Hematopoietic multipotent progenitor cell (in vitro differentiated cells): ENCODE data around the gene E2F2. TPM values are rescaled to one million over a fixed set of nuclear protein-coding genes. Genes with fewer than 3 reads are reported as not detected.
"Not testable (repeated sequence)": the region's sequence is repeated elsewhere in the genome, so short reads cannot be mapped to it uniquely, and the experiment has no call there.

Source experiments
- DNase-seq, 3 donors: peaks; one replicate each; pipeline ENCODE4 v3.0.0-alpha.2; 2011 to 2015; ENCODE audit warnings: low read depth in 2 of 3, low spot score in 2 of 3
- total RNA-seq: library from RNA; depleted of rRNA; stranded (reverse); fragments of >200 nt; gene quantifications from one replicate; pipeline ENCODE4 v1.2.3, GENCODE V29; 2012

Gene E2F2
- total RNA-seq, 1 donor = 2.4 TPM

DNA sequence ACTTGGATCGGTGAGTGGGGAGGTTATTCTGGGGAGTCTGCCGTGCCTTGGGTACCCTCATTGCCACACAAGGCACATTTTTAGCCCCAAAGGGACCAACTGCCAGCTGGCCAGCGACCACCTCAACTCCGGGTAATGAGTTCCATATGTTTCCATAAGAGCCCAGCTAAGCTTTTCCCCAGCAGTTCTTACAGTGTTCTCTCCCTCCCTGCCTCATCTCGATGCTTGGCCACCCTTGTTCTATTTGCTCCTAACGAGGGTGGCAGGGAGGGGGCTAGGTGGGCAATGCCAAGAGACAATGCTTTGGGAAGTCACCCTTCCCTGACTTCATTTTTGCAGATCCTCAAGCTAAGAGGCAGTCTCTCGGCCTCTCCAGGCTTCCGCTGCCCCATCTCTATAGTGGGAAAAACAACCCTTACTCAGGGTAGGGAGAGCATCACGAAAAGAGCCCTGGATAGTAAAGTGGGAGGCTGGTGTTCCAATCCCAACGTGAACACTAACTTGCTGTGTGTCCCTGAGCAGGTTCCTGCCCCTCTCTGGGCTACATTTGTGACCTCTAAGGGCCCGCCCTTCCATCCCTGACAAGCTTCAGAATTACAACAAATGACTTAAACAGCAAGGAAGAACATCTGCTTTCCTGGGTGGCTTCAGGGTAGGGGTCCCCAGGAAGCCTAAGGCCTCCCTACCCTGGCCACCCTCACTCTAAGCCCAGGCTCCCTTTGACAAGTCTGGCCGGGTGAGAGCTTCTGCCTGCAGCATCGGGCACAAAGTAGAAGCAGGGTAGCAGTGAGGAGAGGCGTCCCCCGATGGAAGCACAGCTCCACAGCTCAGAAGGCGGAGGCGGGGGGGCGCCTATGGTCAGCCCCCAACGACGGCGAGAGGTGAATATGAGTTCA is 22.4 kb upstream of the E2F2 start:
- no peak for DNase-seq

DNA sequence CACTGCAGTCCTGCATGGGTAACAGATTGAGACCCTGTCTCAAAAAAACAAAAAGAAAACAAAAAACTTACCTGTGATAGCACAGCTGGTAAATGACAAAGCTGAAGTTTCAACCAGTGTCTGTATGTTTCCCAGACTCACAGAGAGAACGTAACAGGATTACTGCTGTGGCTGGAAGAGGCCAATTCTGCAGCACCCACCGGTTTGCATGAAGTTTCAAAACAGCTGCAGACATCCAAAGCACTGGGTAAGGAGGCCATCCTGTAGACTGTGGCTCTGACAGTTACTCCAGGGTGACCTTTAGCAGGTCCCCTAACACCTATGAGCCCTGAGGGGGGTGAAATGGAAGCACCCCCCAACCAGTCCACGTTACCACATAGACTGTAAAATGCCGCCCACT is 20.8 kb upstream of the E2F2 start:
- no peak for DNase-seq

DNA sequence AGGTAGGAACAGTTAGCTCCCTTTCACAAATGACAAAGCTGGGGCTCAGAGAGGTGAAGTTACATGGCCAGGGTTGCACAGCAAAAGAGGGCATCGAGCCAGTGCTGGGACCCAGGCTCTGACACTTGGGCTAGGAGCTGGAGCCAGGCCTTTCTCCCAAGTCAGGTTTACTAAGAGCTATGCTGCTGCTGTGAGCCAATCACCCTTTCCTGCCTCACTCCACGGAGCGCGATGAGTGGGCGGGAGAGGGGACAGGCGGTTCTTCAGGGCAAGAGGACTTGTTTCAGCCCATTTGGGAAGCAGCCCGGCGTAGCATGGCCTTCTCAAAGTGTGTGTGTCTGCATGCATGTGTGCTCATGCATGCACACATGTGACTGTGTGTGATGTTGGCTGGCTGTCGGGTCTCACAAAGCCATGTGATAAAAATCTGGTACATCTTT is 17.7 kb upstream of the E2F2 start:
- DNase-seq = no peak

DNA sequence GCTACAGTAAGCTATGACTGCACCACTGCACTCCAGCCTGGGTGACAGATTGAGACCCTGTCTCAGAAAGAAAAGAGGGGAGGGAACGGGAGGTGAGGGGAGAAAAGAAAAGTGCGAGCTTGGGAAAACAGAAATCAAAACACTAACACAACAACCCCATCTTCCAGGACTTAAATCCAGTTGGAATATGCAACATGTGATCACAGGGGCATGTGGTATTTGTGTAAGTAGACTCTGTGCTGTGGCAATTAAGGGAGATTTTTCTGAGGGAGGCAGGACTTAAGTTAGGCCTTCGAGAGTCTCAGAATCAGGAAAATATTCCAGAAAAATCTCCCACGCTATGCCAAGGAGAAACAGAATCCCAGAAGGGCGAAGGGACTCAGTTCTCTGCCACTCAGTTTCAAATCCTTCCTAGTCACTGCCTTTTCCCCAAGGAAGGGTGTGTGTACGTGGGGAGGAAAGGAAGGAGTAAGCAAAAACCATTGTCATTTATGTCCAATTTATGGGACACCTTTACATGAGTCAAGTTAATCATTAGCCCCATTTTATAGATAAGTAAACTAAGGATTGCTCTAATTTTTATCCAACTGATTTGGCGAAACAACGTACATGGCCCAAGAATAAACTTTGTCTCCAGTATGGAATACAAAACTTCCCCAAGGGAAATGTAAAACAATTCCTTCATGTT is 16.0 kb upstream of the E2F2 start:
- DNase-seq = no peak

DNA sequence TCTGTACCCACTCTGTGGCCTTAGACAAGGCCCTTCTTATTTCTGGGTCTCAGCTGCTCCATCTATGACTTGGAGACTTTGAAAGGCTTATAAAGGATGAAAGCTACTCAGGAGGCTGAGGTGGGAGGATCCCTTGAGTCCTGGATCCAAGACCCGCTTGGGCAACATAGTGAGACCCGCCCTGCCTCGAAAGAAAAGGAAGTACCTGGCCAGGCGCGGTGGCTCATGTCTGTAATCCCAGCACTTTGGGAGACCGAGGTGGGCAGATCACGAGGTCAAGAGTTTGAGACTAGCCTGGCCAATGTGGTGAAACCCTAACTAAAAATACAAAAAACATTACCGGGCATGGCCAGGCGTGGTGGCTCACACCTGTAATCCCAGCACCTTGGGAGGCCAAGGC is 14.8 kb upstream of the E2F2 start:
- DNase-seq = no peak

DNA sequence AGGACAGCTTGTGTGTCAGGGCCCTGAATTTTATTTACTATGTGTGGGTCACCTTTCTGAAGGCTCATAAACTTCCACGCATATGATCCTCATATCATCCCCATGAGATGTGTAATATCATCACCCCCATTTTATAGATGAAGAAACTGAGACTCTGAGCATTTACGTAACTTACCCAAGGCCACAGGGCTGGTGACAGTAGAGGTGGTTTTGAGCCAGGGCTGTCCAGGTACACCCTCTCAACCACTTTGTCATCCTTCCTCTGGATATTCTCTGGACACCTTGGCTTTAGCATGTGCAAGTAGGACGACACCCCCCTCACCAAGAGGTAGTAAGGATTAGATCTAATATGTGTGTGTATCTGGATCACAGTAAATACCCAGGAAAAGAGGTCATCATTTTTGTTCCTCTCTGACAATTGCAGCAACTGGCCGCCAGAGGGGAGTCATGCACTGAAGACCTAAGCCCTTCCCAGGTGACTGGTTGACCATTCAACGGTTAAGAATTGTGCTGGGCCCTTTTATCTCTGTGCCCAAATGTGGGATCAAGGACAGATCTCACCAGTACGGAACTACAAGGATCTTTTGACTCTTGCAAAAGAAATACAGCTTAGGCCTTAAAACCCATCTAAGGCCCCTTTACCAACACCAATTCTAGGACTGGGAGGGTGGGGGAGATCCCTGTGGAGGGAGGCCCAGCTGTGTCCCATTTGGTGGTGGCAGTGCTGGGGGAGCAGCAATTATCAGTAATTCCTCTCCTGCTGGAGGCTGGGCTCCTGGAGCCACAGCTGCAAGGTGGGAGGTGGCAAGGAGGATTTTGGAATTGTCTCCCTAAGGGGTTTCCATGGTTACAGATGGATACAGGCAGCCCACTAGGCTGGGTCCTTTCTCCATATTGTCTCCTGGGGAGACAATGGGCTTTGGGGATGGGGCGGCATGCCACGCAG is 13.7 kb upstream of the E2F2 start:
- peak; percentile 58 to 82 (median 64) for DNase-seq

DNA sequence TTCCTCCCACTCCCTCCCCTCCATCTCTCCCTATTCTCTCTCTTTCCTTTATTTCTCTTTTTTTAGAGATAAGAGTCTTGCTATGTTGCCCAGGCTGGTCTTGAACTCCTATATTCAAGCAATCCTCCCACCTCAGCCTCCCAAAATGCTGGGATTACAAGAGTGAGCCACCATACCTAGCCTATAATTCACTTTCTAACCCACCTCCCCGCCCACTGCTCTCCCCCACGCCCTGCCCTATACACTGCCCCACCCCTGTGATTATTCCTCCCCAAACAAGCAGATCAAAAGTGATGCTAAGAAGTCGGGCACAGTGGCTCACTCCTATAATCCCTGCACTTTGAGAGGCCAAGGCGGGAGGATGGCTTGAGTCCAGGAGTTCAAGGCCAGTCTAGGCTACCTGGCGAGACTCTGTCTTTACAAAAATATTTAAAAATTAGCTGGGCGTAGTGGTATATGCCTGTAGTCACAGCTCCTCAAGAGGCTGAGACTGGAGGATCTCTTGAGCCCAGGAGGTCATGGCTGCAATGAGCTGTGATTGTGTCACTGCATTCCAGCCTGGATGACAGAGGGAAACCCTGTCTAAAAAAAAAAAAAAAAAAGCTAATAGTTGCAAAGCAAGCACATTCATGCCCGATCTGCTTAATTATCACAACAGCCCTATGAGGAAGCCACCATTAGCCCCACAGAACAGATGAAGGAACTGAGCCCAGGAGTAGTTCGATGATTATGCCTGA is 12.8 kb upstream of the E2F2 start:
- no peak for DNase-seq

DNA sequence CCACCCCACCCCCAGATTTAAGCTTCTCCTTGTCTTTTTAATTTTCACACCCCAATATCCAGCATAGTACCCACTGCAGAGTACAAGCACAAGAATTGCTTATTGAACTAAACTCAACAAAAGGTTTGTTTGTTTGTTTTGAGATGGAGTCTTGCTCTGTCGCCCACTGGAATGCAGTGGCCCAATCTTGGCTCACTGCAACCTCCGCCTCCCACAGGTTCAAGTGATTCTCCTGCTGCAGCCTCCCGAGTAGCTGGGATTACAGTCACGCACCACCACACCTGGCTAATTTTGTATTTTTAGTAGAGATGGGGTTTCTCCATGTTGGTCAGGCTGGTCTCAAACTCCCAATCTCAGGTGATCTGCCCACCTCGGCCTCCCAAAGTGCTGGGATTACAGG is 11.9 kb upstream of the E2F2 start:
- DNase-seq = not testable (repeated sequence)

DNA sequence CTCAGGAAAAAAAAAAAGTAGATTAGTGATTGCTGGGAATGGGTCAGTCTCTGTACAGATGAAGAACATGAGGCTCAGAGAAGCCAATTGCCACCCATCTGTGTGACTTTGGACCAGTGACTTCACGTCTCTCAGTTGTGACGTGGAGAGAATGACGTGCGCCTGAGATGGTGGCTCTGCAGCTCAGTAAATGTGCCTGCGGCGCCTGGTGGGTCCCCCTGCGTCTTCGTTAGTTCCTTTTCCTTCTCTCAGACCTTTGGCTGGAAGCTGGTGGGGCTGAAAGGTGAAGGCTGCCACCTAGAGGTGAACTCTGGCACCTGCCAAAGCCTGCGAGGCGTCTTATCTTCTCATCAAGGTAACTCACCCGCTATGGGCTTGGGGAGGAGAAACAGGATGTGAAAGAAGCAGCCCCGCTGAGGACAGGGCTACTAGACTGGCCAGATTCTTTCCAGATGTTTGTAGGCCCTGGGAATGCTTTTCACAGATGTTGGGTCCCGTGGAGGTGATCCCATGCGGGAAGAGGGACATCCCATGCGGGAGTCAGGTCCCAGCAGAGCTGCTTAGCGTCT is 8.7 kb upstream of the E2F2 start:
- DNase-seq = peak; percentile 78 to 98 (median 96)

DNA sequence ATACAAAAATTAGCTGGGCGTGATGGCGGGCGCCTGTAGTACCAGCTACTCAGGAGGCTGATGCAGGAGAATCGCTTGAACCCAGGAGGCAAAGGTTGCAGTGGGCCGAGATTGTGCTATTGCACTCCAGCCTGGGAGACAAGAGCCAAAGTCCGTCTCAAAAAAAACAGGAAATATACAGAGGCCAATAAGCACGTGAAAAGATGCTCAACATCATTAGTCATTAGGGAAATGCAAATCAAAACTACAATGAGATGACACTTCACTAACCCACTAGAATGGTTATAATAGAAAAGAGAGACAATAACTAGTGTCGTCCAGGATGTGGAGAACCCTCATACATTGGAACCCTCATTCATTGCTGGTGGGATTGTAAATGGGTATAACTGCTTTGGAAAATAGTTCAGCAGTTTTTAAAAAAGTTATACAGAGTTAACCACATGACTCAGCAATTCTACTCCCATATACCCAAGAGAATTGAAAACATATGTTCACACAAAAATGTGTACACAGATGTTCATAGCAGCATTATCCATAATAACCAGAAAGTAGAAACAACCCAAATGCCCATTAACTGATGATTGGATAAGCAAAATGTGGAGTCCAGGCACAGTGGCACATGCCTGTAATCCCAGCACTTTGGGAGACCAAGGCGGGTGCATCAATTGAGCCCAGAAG is 6.4 kb upstream of the E2F2 start:
- DNase-seq = no peak

DNA sequence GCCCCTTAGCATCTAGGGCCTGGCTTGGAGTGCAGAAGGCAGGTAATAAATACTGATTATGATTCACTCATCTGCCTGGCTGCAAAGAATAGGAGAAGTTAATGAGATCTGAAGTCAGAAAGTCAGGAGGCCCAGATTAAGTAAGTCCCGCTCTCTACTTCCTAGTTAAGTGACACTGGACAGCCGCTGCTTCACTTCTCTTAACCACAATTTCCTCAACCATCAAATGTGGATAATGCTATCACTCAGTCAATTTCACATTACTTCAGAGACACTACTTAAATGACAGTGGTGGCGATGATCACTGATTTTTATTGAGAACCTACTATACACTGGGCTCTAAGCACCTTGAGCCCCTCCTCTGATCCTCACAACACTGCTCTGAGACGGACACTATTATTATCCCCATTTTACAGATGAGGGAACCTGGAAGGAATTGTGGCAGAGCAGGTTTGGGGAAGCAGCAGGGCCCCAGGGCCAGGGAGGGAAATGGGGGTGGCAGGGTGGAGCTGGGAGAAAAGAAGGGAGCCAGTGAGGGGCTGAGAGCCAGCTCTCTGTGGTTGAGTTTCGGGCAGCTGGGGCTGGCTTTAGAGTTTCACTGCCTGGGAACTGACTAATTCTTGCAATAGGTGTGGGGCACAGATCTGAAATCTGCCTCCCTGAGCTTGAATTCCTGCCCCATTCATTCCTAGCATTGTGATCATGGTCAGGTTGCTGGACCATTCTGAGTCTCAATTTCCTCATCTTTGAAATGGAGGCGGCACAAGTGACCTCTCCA is 2.4 kb upstream of the E2F2 start:
- peak in 1 of 3 donors; percentile 63 for DNase-seq

DNA sequence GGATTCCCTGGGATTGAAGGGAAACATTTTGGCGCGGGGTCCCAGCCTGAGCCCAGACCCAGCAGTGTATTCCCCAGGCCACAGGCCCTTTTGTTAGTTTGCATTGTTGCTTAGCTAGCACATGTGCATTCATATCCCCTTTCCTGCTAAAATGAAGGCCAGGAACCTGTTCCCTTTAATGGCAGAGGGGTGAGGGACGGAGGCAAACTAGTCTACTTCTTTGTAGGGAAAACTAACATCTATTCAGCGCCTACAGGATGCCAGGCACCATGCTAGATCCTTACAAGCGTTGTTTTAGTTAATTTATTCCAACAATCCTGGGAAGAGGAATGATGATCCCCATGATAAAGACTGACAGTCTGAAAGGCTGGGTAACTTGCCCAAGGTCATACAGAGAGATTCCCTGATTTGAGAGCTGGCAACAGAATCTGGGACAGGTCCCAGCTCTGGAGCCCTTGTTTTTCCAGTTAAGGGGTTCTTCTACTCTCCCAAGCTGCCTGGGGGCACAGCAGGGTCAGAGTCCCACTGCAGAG is 595 bp upstream of the E2F2 start:
- DNase-seq = no peak

DNA sequence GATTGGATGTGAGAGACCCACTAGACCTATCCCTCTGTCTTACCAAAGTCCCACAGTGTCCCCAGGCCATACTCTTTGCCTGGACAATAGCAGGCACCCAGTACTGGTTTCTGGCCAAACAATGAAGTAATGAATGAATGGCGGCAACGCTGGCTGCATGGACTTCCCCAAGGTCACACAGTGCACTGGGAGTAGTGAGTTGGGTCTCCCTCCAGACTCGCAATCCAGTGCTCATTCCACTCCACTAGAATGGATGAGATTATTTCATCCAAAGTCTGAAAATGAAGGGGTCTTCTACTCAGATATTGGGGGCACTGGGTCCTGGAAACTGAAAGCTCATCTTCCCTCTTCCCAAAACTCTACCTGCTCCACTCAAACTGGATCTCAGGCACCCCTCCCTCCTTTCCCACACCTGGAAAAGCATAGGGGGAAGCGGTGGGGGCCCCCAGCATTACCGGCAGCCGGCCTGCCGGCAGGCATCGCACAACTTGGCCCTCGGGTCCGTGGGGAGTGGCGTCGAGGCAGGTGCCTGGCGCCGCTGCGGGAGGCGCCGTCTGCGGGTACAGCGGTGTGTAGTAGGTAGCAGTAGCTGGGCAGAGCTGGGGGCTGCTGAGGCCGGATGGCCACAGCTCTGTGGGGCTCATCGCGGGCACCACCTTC is 816 bp downstream of the E2F2 start:
- DNase-seq = no peak

DNA sequence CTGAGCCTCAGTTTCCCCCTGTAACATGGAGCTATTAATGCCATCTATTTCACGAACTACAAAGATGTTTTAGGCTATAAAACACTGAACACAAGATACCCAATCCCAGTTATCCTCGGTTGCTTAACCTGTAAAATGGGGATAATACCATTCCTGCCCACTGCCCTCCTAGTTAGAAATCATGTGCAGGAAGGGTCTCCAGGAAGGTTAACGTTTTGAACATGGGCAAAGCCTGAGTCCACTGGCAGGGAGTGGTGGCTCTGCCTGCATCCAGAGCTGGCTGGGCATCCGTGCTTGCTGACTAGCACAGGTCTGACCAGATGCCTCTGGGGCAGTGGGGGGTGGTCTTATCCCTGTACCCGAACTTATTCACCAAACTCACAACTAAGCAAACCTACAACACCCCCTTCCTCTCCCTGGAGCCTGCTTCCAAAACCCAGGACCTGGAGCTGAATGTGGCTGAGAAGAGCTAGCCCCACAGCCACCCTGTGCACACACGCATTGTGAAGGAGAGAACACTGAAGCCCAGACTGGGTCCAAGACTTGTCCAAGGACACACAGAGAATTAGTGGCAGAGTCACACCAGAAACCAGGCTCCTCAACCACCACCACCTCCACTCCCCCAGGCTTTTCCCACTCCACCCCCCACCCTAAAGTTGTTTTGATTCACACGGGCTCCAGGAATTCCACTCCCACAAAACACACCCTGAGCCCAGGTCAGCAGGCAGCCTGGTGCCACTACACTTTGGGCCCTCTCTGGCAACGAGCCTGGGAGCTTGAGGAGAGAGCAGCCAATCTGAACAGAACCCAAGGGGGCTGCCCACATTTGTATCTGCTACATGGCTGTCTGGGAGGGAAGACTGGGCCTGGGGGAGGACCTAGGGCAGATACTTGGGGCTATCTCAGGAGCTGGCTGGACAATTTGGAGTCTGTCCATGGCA is 1.6 kb downstream of the E2F2 start:
- no peak for DNase-seq

DNA sequence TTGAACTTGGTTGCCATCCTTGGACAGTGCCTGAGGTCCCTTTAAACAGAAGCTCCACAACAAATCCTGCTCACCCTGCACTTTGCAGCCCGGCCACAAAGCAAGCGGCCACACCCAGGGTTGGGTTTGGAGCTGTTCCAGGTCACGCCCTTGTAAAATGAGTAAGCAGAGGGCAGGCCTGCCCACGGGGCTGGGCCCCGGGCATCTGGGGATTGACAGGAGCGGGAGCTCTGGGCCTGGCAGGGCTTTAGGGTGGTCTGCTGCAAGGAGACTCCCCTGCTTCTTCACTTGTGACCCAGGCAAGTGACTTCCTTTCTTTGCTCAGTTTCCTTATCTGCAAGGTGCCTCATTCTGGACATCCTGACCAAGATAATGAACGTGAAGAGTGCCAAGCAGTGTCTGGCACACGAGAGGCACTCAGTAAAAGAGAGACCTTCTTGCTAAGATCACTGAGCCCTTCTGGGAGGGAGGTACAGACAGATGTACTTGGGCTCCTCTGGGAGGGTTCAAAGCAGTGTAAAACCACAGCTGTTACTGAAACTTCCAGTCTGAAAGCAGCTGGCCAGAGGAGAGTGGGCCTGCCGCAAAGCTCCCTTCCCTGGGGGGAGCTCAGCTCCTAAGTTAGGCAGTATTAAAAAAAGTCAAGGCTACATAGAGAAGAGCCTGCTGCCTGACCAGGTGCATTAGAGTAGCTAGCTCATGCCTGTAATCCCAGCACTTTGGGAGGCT is 2.6 kb downstream of the E2F2 start:
- DNase-seq = peak; percentile 36 to 94 (median 87)

DNA sequence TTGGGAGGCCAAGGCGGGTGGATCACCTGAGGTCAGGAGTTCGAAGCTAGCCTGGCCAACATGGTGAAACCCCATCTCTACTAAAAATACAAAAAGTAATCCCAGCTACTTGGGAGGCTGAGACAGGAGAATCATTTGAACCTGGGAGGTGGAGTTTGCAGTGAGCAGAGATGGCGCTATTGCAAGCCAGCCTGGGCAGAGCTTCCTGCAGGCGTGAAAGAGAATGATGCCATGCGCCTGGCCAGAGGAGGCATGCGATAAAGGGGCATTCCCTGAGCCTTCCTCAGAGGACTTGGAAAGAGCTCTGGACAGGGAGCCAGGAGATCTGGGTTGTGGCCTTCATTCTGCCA is 3.2 kb downstream of the E2F2 start:
- no peak for DNase-seq
